Mesothelial cell of epicardium (in vitro differentiated cells): ENCODE results near the gene STK17A. TPM values are rescaled to one million over a fixed set of nuclear protein-coding genes. Genes with fewer than 3 reads are reported as not detected.
A peak's percentile ranks its signal among the peaks of the same experiment; 100 is the strongest.
"Not testable (repeated sequence)": the region's sequence is repeated elsewhere in the genome, so short reads cannot be mapped to it uniquely, and the experiment has no call there.

ENCODE experiments used
- DNase-seq, 2 experiments: peaks; one replicate each; pipeline ENCODE4 v3.0.0; 2021; ENCODE audit warnings: low spot score in 2 of 2; ENCODE audit not compliant: unreplicated experiment in 2 of 2
- H3K27ac Mint-ChIP-seq: 2 replicates; pipeline ENCODE4 v1.8.0; 2021; ENCODE audit warnings: mixed read lengths
- H3K27me3 Mint-ChIP-seq: 2 replicates; pipeline ENCODE4 v1.8.0; 2021; ENCODE audit warnings: low read depth, mixed read lengths
- H3K36me3 Mint-ChIP-seq: 2 replicates; pipeline ENCODE4 v1.8.0; 2021; ENCODE audit warnings: mixed read lengths
- H3K4me1 Mint-ChIP-seq: 2 replicates; pipeline ENCODE4 v1.8.0; 2021; ENCODE audit warnings: mixed read lengths
- H3K4me3 Mint-ChIP-seq: 2 replicates; pipeline ENCODE4 v1.8.0; 2021; ENCODE audit warnings: mild to moderate bottlenecking, moderate library complexity, mixed read lengths
- H3K9me3 Mint-ChIP-seq: 2 replicates; pipeline ENCODE4 v1.8.0; 2021; ENCODE audit warnings: mixed read lengths
- CTCF ChIP-seq: fragments of 200-600 bp; sonication (generic); IDR thresholded peaks from one replicate; pipeline ENCODE4 v1.5.0; 2021; ENCODE audit warnings: antibody characterized with exemption; ENCODE audit not compliant: unreplicated experiment
- total RNA-seq: library from RNA; stranded (reverse); gene quantifications from 3 replicates; pipeline ENCODE4 v1.2.1, GENCODE V29; 2021

The STK17A gene
- total RNA-seq, 1 donor from 2014 or later = 9.3 TPM

- H3K27ac Mint-ChIP-seq = peak overlapping the region; percentile 96
- peaks cover 22% of the 10 kb centered on the region for H3K4me1 Mint-ChIP-seq
- no peak for TF ChIP-seq CTCF
Observed at GRCh38 chr7:43583424-43584194, 701 bp downstream of the STK17A start.

GRCh38 chr7:43584195-43584586 lies 1.3 kb downstream of the STK17A start:
- no peak for TF ChIP-seq CTCF
- Mint-ChIP-seq H3K4me3 (peak overlapping the region; percentile 87), H3K4me1 (peaks cover 22% of the 10 kb centered on the region), H3K9me3 (peaks cover under 1% of the 10 kb centered on the region), H3K36me3 (no peaks in the 10 kb centered on the region), H3K27ac (peak overlapping the region; percentile 96), H3K27me3 (peaks cover 3% of the 10 kb centered on the region)
- DNase-seq = no peak

More at GRCh38 chr7:43583424-43584194, 701 bp downstream of the STK17A start:
- Mint-ChIP-seq H3K4me3 (peak overlapping the region; percentile 87), H3K9me3 (peaks cover 7% of the 10 kb centered on the region), H3K36me3 (peaks cover 2% of the 10 kb centered on the region), H3K27me3 (peaks cover 3% of the 10 kb centered on the region)
- DNase-seq = peak; percentile 50 to 78

GRCh38 chr7:43584733-43585132 lies 1.8 kb downstream of the STK17A start:
- not testable (repeated sequence) for H3K27me3 Mint-ChIP-seq, DNase-seq, H3K36me3 Mint-ChIP-seq, H3K9me3 Mint-ChIP-seq
- Mint-ChIP-seq H3K4me1 (peaks cover 22% of the 10 kb centered on the region), H3K27ac (peak overlapping the region; percentile 96), H3K4me3 (peak overlapping the region; percentile 87)

- TF ChIP-seq CTCF = no peak
- Mint-ChIP-seq H3K36me3 (no peaks in the 10 kb centered on the region), H3K27ac (no peak overlapping the region), H3K4me3 (no peak overlapping the region), H3K27me3 (peaks cover 3% of the 10 kb centered on the region), H3K4me1 (peaks cover 22% of the 10 kb centered on the region), H3K9me3 (no peaks in the 10 kb centered on the region)
- no peak for DNase-seq
Observed at GRCh38 chr7:43585562-43585961, 2.7 kb downstream of the STK17A start.

- no peak for TF ChIP-seq CTCF
- Mint-ChIP-seq H3K4me1 (peaks cover 22% of the 10 kb centered on the region), H3K4me3 (no peak overlapping the region), H3K27ac (no peak overlapping the region), H3K27me3 (no peaks in the 10 kb centered on the region), H3K36me3 (no peaks in the 10 kb centered on the region), H3K9me3 (no peaks in the 10 kb centered on the region)
- no peak for DNase-seq
Observed at GRCh38 chr7:43586251-43586900, 3.5 kb downstream of the STK17A start.

- TF ChIP-seq CTCF = no peak
- H3K36me3 Mint-ChIP-seq = no peaks in the 10 kb centered on the region
- no peak for DNase-seq
- no peak overlapping the region for H3K27ac Mint-ChIP-seq
- peaks cover 25% of the 10 kb centered on the region for H3K4me1 Mint-ChIP-seq
- peaks cover 3% of the 10 kb centered on the region for H3K9me3 Mint-ChIP-seq
- H3K27me3 Mint-ChIP-seq = no peaks in the 10 kb centered on the region
- H3K4me3 Mint-ChIP-seq = no peak overlapping the region
Observed at GRCh38 chr7:43588477-43589132, 5.7 kb downstream of the STK17A start.
